ENCODE results near the gene RIN2.

Gene RIN2

GRCh38 chr20:19727251-19727847 is 30.7 kb upstream of the RIN2 start:
- Mint-ChIP-seq H3K4me1 (ENCODE audit: low read depth) (no peaks in the 10 kb centered on the region), H3K9me3 (no peaks in the 10 kb centered on the region), H3K36me3 (ENCODE audit: low read depth) (no peaks in the 10 kb centered on the region), H3K4me3 (no peak overlapping the region), H3K27me3 (ENCODE audit: low read depth) (no peaks in the 10 kb centered on the region), H3K27ac (no peak overlapping the region)

DNA sequence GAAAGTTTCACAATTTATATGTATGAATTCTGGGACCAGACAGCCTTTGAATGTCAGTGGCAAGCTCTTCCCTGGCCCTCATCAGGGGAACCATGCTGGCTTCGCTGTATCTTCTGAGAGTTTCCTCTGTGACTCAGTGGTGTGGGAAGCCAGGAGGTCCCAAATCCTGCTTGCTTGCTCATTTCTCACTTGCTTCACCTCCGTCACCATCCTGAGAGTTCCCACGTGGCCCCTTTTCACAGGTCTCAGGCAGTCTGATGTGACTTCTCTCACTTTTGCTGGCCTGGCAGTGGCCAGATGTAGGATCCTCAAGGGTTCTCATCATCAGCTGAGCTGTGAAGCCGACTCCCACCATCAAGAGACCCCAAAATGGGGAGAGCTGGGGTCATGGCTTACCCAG is 28.4 kb upstream of the RIN2 start:
- Mint-ChIP-seq H3K27ac (no peak overlapping the region), H3K4me3 (no peak overlapping the region), H3K4me1 (ENCODE audit: low read depth) (no peaks in the 10 kb centered on the region), H3K9me3 (no peaks in the 10 kb centered on the region), H3K27me3 (ENCODE audit: low read depth) (no peaks in the 10 kb centered on the region), H3K36me3 (ENCODE audit: low read depth) (no peaks in the 10 kb centered on the region)

DNA sequence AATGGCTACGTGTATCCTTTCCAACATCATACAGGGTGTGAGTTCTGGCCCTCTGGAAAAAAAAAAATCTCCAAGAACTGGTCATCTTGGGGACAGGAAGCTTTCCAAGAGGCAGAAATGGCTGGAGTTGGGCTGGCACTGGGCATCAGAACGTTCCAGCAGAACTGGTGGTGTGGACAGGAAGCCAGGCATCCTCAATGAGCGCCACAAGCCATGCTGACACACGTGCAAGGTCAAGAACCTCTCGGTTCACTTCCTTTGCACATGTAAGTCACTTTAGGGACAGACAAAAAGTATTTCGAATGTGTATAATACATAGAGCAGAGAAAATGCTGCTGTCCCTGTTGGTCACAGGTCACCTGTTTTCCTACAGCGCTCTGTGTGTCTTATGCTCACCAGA is 27.4 kb upstream of the RIN2 start:
- H3K36me3 Mint-ChIP-seq (ENCODE audit: low read depth): no peaks in the 10 kb centered on the region
- H3K4me1 Mint-ChIP-seq (ENCODE audit: low read depth): no peaks in the 10 kb centered on the region
- no peaks in the 10 kb centered on the region for H3K27me3 Mint-ChIP-seq (ENCODE audit: low read depth)
- no peak overlapping the region for H3K4me3 Mint-ChIP-seq
- H3K9me3 Mint-ChIP-seq: no peaks in the 10 kb centered on the region
- H3K27ac Mint-ChIP-seq: no peak overlapping the region

DNA sequence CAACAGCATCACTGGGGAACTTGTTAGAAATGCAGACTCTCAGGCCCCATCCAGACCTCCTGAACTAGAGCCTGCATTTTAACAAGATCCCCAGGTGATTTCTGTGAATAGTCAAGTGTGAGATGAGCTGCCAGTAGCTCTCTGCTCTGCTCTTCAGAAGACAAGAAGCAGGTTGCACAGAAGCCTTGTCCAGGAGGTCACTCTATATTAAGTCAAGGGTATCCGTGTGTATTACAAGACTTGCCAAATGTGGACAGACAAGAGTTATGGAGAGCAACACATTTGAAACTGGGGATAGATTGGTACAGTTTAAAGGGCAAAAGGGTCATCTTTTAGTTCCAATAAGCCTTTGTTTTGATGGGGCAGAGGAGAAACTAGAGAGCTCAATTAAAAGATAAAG is 23.2 kb upstream of the RIN2 start:
- peaks cover 2% of the 10 kb centered on the region for H3K4me1 Mint-ChIP-seq (ENCODE audit: low read depth)
- no peak overlapping the region for H3K27ac Mint-ChIP-seq
- H3K4me3 Mint-ChIP-seq: no peak overlapping the region
- no peaks in the 10 kb centered on the region for H3K36me3 Mint-ChIP-seq (ENCODE audit: low read depth)
- no peaks in the 10 kb centered on the region for H3K9me3 Mint-ChIP-seq
- H3K27me3 Mint-ChIP-seq (ENCODE audit: low read depth): no peaks in the 10 kb centered on the region

GRCh38 chr20:19735446-19735845 is 22.6 kb upstream of the RIN2 start:
- no peak overlapping the region for H3K4me3 Mint-ChIP-seq
- no peaks in the 10 kb centered on the region for H3K9me3 Mint-ChIP-seq
- no peaks in the 10 kb centered on the region for H3K36me3 Mint-ChIP-seq (ENCODE audit: low read depth)
- H3K4me1 Mint-ChIP-seq (ENCODE audit: low read depth): peaks cover 2% of the 10 kb centered on the region
- no peaks in the 10 kb centered on the region for H3K27me3 Mint-ChIP-seq (ENCODE audit: low read depth)
- no peak overlapping the region for H3K27ac Mint-ChIP-seq

DNA sequence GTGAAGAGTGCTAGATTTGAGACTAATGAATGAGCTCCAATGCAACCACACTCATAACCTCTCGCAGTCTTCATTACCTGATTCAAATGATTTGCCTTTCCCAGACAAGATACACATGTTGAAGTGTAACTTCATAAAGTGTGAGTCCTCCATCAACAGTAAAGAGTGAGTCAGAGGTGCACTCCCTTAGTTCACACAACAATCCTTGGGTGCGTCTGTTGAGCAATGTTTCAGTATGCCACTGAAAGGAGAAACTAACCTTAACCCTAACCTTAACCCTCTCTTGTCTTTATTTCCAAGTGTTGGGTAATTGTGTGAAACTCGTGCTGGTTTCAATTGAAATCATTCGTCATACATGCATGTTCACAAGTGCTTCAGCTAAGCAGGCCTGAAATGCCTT is 21.0 kb upstream of the RIN2 start:
- H3K36me3 Mint-ChIP-seq (ENCODE audit: low read depth): no peaks in the 10 kb centered on the region
- H3K4me1 Mint-ChIP-seq (ENCODE audit: low read depth): peaks cover 2% of the 10 kb centered on the region
- peaks cover 12% of the 10 kb centered on the region for H3K27me3 Mint-ChIP-seq (ENCODE audit: low read depth)
- H3K27ac Mint-ChIP-seq: no peak overlapping the region
- H3K4me3 Mint-ChIP-seq: no peak overlapping the region
- no peaks in the 10 kb centered on the region for H3K9me3 Mint-ChIP-seq

- Mint-ChIP-seq H3K9me3 (no peaks in the 10 kb centered on the region), H3K4me3 (no peak overlapping the region), H3K36me3 (ENCODE audit: low read depth) (no peaks in the 10 kb centered on the region)
These were observed 19.1 kb upstream of the RIN2 start for GRCh38 chr20:19738951-19739350.

DNA sequence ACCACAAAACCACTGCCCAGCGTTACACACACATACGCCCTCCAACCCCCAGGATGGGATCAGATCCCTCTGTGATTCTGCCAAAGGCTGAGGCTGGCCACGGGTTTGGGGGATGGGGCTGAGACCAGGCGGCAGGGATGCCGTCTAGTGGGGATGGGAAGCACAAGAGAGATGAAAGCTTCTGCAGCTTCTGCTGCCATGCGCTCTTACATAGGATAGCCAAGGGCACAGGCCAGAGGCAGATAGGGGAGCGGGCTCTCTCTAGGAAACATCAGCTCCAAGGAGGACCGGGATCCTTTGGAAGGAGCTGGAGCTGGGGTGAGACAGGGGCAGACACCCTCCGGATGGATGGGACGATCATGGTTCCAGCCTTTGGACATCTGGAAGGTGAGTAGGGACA is 18.7 kb upstream of the RIN2 start:
- Mint-ChIP-seq H3K27me3 (ENCODE audit: low read depth) (peaks cover 13% of the 10 kb centered on the region), H3K36me3 (ENCODE audit: low read depth) (no peaks in the 10 kb centered on the region), H3K9me3 (no peaks in the 10 kb centered on the region), H3K4me1 (ENCODE audit: low read depth) (peaks cover 2% of the 10 kb centered on the region), H3K4me3 (no peak overlapping the region), H3K27ac (no peak overlapping the region)

More at GRCh38 chr20:19738951-19739350, 19.1 kb upstream of the RIN2 start:
- no peak overlapping the region for H3K27ac Mint-ChIP-seq
- H3K4me1 Mint-ChIP-seq (ENCODE audit: low read depth): peaks cover 2% of the 10 kb centered on the region
- peaks cover 13% of the 10 kb centered on the region for H3K27me3 Mint-ChIP-seq (ENCODE audit: low read depth)

DNA sequence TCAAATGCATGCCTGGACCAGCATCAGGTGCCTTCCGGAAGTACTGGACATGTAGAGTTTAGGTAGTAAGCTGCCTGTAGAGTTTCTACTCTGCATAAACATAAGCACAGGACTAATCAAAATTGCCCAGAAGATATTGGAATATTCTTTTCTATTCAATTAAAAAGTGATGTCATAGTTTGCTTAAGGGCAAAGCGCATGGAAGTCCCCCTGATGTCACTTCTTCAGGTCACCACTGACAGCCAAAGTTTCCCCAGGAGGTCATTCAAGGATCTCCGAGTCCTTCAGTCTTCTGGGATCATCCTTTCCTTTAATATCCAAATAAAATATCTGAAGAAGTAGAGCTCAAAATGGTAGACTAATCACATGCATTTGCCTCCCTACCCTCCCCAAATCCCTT is 17.5 kb upstream of the RIN2 start:
- Mint-ChIP-seq H3K4me1 (ENCODE audit: low read depth) (peaks cover 2% of the 10 kb centered on the region), H3K27me3 (ENCODE audit: low read depth) (peaks cover 13% of the 10 kb centered on the region), H3K36me3 (ENCODE audit: low read depth) (no peaks in the 10 kb centered on the region), H3K27ac (no peak overlapping the region), H3K9me3 (peaks cover 5% of the 10 kb centered on the region), H3K4me3 (no peak overlapping the region)

- peaks cover 13% of the 10 kb centered on the region for H3K27me3 Mint-ChIP-seq (ENCODE audit: low read depth)
- no peaks in the 10 kb centered on the region for H3K36me3 Mint-ChIP-seq (ENCODE audit: low read depth)
- H3K4me3 Mint-ChIP-seq: no peak overlapping the region
- H3K27ac Mint-ChIP-seq: no peak overlapping the region
- peaks cover 5% of the 10 kb centered on the region for H3K9me3 Mint-ChIP-seq
- H3K4me1 Mint-ChIP-seq (ENCODE audit: low read depth): peaks cover 2% of the 10 kb centered on the region
These were observed 16.1 kb upstream of the RIN2 start for GRCh38 chr20:19741924-19742323.

DNA sequence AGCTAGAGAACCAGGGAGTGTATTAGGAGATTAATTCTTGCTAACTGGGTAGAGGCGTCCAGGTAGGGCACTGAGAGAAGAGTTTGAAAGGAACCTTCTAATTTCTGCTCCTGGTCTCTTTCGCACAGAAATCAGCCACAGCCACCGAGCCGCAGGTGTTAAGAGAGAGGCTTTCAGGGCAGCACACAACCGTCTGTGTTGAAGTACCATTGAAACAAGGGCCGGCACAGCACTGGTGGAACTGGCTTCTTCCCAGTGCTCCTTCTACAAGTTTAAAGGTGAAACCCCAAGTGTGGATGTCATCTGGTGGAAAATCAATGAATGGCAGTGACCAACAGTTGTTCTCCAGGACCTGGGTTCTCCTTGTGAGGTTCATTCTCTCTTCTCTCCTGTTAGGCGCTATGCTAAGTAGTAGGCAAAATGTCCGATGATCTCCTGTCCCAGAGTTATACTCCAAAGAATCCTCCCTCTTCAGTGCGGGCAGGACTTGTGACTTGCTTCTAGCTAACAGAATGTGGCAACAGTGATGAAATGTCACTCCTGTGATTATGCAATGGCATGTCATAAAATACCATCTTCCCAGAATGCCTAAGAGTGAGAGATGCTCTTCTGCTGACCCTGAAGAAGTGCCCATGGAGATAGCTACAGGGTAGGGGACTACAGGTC is 15.0 kb upstream of the RIN2 start:
- H3K36me3 Mint-ChIP-seq (ENCODE audit: low read depth): no peaks in the 10 kb centered on the region
- H3K27ac Mint-ChIP-seq: no peak overlapping the region
- peaks cover 5% of the 10 kb centered on the region for H3K9me3 Mint-ChIP-seq
- H3K27me3 Mint-ChIP-seq (ENCODE audit: low read depth): peaks cover 17% of the 10 kb centered on the region
- no peak overlapping the region for H3K4me3 Mint-ChIP-seq
- H3K4me1 Mint-ChIP-seq (ENCODE audit: low read depth): no peaks in the 10 kb centered on the region

DNA sequence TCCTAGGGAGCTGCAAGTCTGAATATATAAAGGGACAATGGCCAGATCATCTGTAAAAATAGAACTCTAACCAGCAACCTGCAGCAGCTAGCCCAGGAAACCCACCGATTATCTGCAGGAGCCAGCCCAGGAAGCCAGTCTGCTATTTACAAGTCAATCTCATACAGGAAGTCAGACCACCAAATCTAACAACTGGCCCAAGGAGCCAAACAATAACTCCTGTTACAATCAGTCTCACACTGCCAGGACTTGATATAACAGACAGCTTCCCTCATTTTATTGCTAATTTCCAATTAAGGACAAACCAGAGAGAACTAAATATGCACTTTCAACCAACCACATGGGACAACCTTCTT is 14.4 kb upstream of the RIN2 start:
- H3K4me1 Mint-ChIP-seq (ENCODE audit: low read depth): no peaks in the 10 kb centered on the region
- peaks cover 17% of the 10 kb centered on the region for H3K27me3 Mint-ChIP-seq (ENCODE audit: low read depth)

GRCh38 chr20:19745106-19745505 is 13.0 kb upstream of the RIN2 start:
- Mint-ChIP-seq H3K4me1 (ENCODE audit: low read depth) (no peaks in the 10 kb centered on the region), H3K27me3 (ENCODE audit: low read depth) (peaks cover 17% of the 10 kb centered on the region), H3K4me3 (no peak overlapping the region), H3K27ac (no peak overlapping the region), H3K36me3 (ENCODE audit: low read depth) (no peaks in the 10 kb centered on the region), H3K9me3 (peaks cover 5% of the 10 kb centered on the region)

More for the DNA sequence above, 14.4 kb upstream of the RIN2 start:
- Mint-ChIP-seq H3K4me3 (no peak overlapping the region), H3K27ac (no peak overlapping the region), H3K36me3 (ENCODE audit: low read depth) (no peaks in the 10 kb centered on the region), H3K9me3 (peaks cover 5% of the 10 kb centered on the region)

- Mint-ChIP-seq H3K27me3 (ENCODE audit: low read depth) (peaks cover 17% of the 10 kb centered on the region), H3K9me3 (peaks cover 5% of the 10 kb centered on the region), H3K4me1 (ENCODE audit: low read depth) (no peaks in the 10 kb centered on the region), H3K4me3 (no peak overlapping the region), H3K27ac (no peak overlapping the region), H3K36me3 (ENCODE audit: low read depth) (no peaks in the 10 kb centered on the region)
These were observed 12.5 kb upstream of the RIN2 start for GRCh38 chr20:19745584-19745983.

GRCh38 chr20:19746396-19746795 is 11.7 kb upstream of the RIN2 start:
- H3K27ac Mint-ChIP-seq: no peak overlapping the region
- H3K9me3 Mint-ChIP-seq: peaks cover 5% of the 10 kb centered on the region
- no peaks in the 10 kb centered on the region for H3K4me1 Mint-ChIP-seq (ENCODE audit: low read depth)
- H3K36me3 Mint-ChIP-seq (ENCODE audit: low read depth): no peaks in the 10 kb centered on the region
- H3K4me3 Mint-ChIP-seq: no peak overlapping the region
- H3K27me3 Mint-ChIP-seq (ENCODE audit: low read depth): peaks cover 9% of the 10 kb centered on the region
